Left renal pelvis (tissue), 4 donors: ENCODE results near the gene PLCB2. TPM values are rescaled to one million over a fixed set of nuclear protein-coding genes. Genes with fewer than 3 reads are reported as not detected.

Experiments
- DNase-seq, 4 donors: peaks; one replicate each; pipeline ENCODE4 v3.0.0-alpha.2; 2013; ENCODE audit warnings: low read depth in 4 of 4, low spot score in 3 of 4
- polyA plus RNA-seq, 4 donors: library from polyadenylated mRNA; unstranded; fragments of 120-200 nt; gene quantifications; one replicate each; pipeline ENCODE4 v1.2.1, GENCODE V29; 2013; ENCODE audit not compliant: insufficient read length in 4 of 4

Gene PLCB2
- polyA plus RNA-seq, 4 donors: 7.8 to 15.1 (median 10.1) TPM

DNA sequence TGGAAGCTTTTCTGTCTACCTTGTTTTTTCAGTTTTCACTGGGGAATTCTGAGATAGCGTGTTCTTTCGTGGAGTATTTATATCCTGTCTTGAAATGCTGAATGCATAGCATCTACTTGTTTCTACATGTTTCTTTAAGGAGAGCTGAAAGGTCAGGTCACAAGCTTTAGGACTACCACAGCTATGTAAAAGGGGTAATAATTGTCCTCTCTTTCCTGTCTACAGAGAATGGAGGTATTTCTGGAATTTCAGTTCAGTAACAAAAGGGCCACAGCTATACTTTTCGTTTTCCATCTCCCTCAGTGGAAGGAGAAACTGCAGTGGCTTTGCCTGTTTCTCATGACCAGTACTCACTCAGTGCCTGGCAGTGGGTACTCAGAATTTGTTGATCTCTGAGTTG, 20.4 kb upstream of the PLCB2 start:
- DNase-seq: no peak

DNA sequence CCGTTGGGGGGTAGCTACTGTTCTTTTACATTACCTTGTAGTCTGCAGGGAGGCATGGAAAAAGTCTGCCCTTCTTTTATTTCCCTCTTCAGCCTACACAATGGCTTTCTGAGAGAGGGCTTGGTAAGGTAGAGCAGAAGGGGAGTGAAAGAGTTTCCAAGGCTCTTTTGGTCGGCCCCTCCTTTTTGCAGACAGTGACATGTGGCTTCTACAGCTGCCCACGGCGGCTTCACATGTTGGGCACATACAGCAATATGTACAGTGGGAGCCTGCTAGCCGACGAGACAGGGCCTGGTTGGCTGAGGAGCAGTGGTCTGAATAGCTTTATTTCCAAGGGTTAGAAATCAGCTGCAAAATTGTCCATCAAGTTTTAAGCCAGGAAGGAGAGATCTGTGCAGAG, 19.7 kb upstream of the PLCB2 start:
- no peak for DNase-seq

DNA sequence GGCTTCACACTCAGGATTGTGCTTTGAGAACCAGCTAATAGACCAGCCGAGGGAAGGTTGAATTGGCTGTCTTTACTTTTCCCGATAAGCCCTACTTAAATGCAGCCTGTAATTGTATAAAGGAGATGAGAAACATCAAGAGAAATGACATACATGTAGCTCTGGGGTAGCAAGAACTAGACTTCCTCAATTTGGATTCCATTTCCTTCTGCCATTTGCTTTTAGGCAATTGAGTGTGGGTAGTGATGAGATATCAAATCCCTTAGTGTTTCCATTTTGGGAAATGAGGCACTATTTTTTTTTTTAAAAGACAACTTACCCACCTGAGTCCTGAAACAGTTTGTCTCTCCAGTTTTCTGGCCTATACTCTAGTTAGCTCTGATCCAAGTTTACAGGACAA, 18.0 kb upstream of the PLCB2 start:
- no peak for DNase-seq

DNA sequence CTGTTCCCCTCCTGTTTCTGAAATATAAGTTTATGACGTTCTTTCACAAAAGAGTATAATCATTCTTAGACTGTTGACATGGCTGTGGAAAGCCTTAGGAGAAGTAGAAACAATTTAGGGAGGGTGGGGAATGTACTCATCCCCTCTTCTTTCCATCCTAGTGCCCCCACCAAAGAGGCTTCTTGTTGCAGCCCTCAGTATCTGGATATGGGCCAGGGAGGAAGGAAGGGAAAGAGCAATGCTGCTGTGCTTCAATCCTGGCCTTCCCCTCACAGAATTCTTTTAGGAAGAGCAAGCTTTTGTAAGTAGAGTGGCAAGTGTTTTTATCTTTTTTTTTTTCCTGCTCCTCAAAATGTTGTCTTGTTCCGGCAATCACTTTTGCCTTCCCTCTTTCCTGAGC, 17.5 kb upstream of the PLCB2 start:
- DNase-seq: no peak

DNA sequence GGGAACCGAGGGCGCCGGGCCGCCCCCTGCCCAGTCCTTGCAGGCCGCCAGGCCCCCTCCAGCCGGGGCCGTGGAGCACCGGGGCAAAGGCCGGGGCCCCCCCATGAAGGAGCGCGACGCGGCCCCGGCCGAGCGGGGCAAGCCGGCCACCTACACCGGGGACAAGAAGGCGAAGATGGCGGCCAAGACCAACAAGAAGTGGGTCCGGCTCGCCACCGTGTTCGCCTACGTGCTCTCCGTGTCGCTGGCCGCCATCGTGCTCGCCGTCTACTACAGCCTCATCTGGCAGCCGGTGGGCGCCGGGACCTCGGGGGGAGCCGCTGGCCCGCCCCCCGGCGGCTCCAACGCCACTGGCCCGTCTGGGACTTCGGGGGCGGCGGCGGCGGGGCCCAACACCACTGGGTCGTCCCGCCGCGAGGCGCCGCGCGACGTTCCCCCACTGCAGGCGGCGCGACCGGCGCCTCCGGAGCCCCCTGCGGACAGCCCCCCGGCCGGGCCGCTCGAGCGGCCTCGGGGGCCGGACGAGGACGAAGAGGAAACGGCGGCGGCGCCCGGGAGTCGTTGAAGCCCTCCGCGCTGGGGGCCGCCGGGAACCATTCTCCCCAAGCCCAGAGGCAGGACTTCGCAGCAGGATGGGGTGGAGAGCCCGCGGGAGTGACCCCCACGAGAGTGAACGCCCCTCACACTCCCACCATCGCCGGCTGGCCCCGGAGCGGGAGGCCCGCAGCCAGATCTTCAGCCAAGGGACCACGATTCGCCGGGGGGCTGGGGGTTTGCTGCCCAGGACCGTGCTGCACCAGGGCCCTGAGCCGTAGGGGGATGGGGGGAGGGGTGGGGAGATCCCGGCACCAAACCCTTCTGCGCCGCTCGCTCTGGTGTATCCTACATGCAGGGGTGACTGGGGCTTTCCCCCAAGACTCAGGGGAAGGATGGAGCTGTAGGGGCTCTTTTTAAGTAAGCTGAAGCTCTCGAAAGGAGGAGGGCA, 16.5 kb upstream of the PLCB2 start:
- DNase-seq: no peak

DNA sequence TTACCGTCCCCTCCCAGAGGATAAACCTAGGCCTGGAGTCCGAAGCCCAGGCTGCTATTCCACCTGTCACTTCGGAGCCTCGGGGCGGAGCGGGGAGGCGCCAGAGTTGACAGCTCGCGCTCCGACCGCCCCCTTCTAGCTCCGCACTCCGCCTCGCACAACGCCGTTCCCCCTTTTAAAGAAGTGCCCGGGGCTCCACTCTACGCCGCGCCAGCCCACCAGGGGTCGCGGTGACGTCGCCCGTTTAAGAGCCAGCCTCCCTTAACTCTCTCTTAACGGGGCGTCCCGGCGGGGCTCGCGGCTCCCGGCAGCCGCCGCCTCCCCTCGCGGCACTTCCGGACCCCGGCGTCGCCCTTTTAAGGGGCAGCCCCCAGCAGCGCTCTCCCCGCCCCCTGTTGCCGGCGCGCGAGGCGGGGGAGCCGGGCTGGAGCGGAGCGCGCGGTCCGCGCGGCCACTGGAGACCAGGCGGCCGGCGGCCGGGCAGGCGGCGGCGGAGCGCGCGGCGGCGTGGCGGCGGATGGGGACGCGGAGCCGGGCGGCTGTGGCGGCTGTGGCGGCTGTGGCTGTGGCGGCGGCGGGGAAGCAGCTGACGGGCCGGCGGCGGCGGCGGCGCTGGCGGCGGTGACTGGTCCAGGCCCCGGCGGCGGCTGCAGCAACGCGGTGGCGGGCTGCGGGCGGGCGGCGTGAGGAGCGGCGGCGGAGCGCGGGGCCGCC, 15.7 kb upstream of the PLCB2 start, which contains the start of gene INAFM2:
Gene INAFM2 (plus strand): TSS at position 454 of the 714 bp plus-strand sequence. CDS start 364 bp downstream, outside the sequence.
- peak; percentile 81 to 90 (median 86) for DNase-seq

DNA sequence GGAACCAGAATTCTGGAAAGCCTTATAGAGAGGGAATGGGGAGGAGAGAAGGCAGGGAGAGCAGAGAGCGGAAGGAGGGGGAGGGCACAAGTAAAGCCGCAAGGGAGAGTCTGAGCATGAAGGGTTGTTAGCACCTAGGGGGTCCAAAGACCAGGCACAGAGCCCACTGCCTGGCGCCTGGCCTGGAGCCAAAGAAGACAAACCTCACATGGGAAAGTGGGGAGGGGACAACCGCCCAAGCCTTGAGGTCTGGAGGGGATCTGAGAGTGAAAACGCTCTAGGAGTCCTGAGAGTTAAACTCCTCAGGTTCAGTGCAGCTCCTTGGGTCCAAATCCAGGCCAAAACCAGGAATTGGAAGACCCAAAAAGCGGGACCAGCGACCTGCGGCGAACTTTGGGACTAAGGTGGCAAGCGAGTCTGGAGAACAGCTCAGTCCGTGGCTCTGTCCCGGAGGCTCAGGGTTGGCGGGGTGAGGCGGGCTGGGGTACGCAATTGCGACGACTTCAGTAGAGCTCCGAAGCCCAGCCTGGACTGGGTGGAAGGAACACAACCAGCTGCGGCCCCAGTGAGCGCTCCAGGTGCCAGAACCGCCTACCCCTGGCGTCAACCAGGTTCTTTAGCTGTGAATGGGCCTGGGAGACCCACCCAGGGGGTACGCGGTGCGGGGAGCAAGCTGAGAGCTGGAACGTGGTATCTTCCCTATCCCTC, 14.9 kb upstream of the PLCB2 start:
- no peak for DNase-seq

DNA sequence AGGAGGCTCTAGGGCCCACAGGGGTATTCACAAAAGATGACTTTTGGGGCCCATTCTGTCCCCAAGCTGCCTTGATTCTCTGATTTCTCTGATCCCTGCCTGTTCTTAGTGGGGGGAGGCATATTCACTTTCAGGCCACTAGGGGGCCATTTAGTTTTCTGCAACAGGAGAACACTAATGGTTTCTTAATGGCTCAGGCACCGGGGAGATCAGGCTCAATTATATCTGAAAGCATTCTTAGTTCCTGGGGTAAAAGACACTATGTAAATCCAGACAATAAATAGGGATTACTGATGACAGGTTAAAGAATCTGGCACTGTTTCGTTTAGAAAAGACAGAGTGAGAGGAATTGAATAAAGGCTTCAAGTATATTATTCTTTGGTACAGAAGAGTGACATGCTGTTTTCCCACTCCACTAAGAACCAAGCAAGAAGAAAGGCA, 13.2 kb upstream of the PLCB2 start:
- no peak for DNase-seq

DNA sequence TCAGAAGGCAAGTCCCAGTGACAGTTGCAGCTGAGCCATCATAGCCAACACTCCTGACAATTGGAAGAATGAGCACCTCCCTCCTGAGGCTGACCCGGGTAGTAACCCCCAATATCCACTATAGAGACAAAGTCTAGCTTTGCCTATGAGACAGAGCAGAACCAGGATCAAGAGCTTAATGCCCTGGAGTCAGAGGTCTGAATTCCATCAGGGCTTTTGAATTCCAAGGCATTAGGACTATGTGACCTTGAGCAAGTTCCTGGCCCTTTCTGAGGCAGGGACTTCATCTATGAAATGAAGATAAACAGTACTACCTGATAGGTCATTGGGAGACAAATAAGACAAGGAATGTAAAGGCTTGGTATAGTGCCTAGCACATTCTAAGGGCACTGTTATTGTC, 12.7 kb upstream of the PLCB2 start:
- DNase-seq: no peak

DNA sequence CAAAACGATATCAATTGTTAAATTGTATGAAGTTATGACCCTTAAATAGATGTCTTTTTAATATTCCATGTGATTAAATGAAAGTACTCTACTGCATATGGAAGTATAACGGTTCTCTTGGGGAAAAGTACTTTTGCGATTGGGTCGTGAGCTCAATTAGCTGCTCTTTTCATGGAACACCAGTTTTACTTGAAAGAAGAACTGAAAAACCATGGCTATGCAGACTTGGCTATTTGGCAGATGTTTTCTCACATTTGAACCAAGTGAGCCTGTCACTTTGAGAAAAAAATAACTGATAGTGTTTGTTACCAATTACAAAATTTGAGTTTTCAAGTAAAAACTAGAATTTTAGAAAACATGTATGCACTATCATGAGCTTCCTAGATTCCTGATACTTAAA, 9.8 kb upstream of the PLCB2 start:
- no peak for DNase-seq

DNA sequence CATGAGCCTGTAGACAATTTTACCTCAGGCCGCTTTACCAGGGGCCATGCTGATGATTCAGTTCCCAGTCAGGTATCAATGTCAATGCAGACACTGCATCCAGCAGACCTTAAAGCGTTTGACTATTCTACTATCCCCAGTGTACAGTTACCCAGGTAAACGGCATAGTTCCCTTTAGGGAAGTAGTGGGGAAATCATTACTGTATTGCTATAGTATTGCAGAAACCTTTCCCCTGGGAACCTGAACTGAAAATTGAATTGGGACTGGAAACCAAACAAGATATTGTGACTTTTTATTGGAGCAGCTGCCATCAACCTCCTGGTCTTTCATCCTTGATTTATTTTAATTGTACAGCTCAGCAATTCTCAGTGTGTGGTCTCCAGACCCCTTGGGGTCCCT, 9.2 kb upstream of the PLCB2 start:
- no peak for DNase-seq

DNA sequence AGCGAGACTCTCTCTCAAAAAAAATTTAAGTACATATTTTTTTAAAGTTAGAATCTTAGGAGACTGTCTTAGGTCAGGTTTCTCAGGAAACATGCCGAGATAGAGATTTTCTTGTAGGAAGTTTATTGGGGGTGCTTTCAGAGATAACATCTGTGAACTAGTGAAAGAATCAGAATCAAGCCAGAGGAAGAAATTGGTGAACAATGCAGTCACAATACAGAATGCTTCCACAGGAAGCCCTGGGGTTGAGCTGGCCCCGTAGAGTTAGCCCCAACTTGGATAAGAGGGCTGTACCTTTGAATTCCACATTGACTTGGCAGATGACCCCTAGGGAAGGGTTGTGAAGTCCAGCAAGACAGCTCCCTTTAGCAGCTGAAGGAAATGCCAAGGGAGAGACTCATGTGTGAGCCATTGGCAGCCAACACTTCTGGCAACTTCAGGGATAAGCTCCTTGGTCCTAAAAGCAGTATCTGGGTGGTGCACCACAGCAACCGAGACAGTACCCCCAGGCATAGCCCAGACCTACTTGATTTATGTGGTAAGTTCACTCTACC, 7.1 kb upstream of the PLCB2 start:
- DNase-seq: no peak

DNA sequence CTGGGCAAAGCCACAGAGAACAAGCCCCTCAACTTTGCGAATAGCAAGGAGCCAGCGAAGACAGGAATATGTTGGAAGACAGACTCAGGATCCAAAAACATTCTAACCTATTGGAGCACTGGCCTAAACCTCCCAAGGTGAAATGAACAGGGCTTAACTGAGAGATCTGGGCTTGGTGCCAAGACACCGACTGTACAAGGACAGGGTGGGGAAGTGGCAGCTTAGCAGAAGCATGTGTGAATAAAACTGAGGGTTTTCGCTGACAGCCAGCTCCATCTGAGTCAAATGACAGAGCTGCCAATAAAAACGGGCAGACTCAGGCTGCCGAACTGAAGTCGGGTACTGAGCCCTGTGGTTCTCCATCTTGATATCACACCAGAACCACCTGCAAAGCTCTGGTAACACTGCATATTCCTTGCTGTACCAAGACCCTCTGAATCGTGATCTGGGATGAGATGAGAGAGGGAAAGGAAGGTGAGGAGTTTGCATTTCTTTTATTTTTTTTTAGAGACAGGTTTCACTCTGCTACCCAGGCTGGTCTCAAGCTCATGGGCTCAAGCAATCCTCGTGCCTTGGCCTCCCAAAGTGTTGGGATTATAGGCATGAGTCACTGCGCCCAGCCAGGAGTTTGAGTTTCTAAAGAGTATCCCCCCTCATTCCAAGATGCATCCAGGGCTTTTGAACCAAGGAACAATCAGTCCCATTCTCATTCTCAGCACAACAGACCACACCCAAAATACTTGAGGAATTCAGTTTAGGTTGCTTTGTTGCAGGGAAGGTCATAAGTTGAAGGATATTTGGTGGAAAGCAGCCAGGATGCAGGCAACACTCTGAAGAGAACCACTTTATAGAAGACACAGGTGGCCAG, 6.0 kb upstream of the PLCB2 start:
- no peak for DNase-seq

DNA sequence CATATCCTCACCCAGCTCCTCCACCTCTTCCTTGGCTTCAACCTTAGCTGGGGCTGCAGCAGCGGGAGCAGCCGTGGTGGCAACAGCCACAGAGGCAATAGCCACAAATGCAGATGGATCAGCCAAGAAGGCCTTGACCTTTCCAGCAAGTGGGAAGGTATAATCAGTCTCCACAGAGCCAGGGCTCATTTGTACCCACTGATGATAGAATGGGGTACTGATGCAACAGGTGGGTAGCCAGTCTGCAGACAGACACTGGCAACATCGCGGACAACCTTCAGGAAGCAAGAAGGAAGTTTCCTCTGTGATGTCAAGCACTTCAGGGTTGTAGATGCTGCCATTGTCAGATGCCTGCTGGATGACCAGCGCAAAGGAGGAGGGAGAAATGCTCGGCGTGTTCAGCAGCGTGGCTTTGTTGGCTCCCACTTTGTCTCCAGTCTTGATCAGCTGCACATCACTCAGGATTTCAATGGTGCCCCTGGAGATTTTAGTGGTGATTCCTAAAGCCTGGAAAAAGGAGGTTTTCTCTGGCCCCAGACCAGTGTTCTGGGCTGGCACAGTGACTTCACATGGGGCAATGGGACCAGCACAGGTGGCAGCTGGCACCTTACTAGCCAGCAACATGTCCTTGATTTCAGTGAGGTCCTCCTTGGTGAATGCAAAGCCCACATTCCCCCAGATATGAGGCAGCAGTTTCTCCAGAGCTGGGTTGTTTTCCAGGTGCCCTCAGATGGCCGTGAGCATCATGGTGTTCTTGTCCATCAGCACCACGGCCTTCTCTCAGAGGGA, 4.8 kb upstream of the PLCB2 start:
- DNase-seq: no peak

DNA sequence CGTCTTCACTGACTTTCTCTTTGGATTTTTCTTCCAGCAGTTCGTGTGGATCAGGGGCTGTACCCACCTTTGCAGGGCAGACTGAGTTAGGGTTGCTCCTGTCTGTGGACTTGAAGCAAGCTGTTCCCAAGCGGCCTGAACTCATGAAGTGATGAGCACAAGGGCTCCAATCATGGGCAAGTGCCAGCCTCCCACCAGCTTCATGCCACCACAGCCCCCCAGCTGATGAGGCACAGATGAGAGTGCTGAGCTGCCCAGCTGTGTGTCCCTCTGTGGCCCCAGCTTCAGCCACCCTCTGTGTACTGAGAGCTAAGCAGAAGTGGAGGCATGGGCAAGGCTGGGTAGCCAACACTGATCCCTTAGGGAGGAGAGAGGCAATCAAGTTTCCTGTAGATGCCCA, 3.3 kb upstream of the PLCB2 start:
- DNase-seq: no peak

DNA sequence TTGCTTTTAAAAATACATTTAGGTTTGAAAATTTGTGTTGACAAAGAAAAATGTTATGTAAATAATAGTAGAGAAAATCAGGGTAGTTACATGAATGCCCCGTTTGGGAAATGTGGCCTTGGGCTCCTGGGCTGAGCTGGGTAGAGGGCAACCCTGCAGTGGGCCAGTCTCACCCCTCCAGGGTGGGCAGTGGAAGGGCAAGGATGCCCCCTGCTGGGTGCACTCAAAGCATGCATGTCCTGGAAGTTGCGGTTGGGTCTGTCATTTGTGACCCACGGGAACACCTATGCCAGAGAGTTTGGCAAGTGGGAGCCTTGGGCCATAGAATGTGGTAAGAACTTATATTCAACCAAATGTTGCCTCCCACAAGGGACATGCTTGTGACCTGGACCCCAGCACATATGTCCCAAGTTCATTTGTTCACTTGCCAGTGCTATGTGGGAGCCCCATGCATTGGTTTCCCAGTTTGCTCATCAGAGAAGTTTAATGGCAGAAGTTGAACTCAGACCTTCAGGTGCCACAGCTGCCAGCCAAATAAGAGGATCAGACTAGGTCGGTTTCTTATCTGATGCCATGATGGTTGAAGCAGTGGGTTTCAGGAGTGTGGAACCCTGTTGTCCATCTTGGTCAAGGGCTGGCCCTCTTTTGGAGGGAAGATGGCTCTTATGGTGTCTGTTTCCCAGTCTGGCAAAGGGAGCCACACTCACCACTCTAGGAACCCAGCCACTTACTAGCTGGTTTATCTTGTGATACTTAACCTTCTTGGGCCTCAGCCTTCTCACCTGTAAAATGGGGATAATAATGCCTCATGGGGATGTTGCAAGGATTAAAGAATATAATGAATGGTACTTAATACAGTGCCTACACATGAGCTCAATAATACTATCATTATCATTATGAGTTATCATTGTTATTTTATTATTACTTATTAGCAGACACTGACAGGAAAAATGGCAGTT, 2.5 kb upstream of the PLCB2 start:
- no peak for DNase-seq

DNA sequence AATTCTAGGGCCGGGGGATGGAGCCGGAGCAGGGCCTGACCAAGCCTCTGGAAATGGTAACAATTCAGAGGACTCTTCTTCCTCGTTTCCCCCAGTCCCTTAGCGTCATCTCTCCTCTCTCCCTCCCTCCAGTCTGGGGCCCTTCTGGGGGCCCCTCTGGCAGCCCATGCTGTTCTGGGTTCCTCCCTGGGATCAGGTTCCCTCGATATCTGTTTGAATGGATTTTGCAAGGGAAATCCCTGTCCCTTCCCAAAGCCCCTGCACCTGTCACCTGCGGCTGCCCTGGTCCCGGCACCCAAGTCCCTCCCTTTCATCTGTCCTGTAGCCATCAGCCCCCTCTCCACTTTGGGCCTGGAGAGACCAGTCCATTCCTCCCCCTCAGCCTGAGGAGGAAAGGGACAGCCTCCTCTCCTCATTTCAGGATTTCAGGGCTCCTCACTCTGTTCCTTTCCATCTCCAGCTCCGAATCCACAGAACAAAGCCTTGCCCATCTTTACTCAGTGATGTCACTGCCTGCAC, 1.7 kb upstream of the PLCB2 start:
- DNase-seq: no peak

DNA sequence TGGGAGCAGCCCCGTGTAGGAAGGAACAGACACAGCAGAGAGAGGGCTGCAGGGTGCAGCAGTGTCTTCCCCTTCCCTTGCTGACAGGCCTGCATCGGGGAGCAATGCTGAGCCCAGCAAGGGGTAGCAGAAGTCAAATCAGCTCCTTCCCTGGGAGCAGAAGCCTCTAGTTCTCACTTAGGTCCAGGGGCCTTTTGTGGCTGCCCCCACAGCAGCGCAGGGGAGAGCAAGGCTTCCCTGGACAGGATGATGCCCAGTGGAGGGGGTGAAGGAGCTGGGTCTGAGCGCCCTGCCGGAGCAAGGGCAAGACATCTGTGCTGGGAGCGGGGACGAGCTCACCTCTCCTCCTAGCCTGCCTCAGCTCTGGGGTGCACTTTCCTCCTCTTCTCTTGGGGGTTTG, 827 bp downstream of the PLCB2 start:
- DNase-seq: no peak
